ENCODE results near the gene SYNPR.

SYNPR gene

GRCh38 chr3:63429905-63430304 lies 151.8 kb downstream of the SYNPR start:
- Histone ChIP-seq H3K27ac (ENCODE audit: low read length) (no peak overlapping the region), H3F3A (ENCODE audit: insufficient read depth, low read length) (no peaks in the 10 kb centered on the region), H3K4me1 (ENCODE audit: low read length) (no peaks in the 10 kb centered on the region), H4K20me1 (ENCODE audit: insufficient read depth, low read length) (no peaks in the 10 kb centered on the region), H3K4me2 (ENCODE audit: low read depth, low read length) (no peak overlapping the region), H3K9ac (ENCODE audit: low read length) (no peak overlapping the region), H3K27me3 (replicated peaks; ENCODE audit: insufficient read depth, low read length) (no peaks in the 10 kb centered on the region), H3K79me2 (ENCODE audit: low read length) (no peaks in the 10 kb centered on the region), H3K36me3 (replicated peaks; ENCODE audit: insufficient read depth, low read length) (no peaks in the 10 kb centered on the region), H3K4me3 (ENCODE audit: low read length) (no peak overlapping the region), H3K9me2 (replicated peaks; ENCODE audit: insufficient read depth, low read length) (no peaks in the 10 kb centered on the region), H2AFZ (ENCODE audit: low read length) (no peak overlapping the region), H3K9me3 (replicated peaks; ENCODE audit: insufficient read depth, low read length) (no peaks in the 10 kb centered on the region)
- DNase-seq, result no peak
- TF ChIP-seq EZH2phosphoT487 (IDR thresholded peaks at IDR 0.05; ENCODE audit: low read length) (no peak), CTCF (IDR thresholded peaks at IDR 0.05; ENCODE audit: low read length) (no peak), EZH2 (optimal IDR thresholded peaks at IDR 0.05; ENCODE audit: low read depth, low read length) (no peak)

GRCh38 chr3:63430875-63431274 lies 152.8 kb downstream of the SYNPR start:
- Histone ChIP-seq H3K4me2 (ENCODE audit: low read depth, low read length) (no peak overlapping the region), H3K36me3 (replicated peaks; ENCODE audit: insufficient read depth, low read length) (no peaks in the 10 kb centered on the region), H3K9me2 (replicated peaks; ENCODE audit: insufficient read depth, low read length) (no peaks in the 10 kb centered on the region), H3K79me2 (ENCODE audit: low read length) (no peaks in the 10 kb centered on the region), H4K20me1 (ENCODE audit: insufficient read depth, low read length) (no peaks in the 10 kb centered on the region), H3K9ac (ENCODE audit: low read length) (no peak overlapping the region), H3K4me1 (ENCODE audit: low read length) (no peaks in the 10 kb centered on the region), H3K27ac (ENCODE audit: low read length) (no peak overlapping the region), H3K4me3 (ENCODE audit: low read length) (no peak overlapping the region), H3K9me3 (replicated peaks; ENCODE audit: insufficient read depth, low read length) (no peaks in the 10 kb centered on the region), H3F3A (ENCODE audit: insufficient read depth, low read length) (no peaks in the 10 kb centered on the region), H2AFZ (ENCODE audit: low read length) (no peak overlapping the region), H3K27me3 (replicated peaks; ENCODE audit: insufficient read depth, low read length) (no peaks in the 10 kb centered on the region)
- no peak for DNase-seq
- no peak for TF ChIP-seq CTCF (IDR thresholded peaks at IDR 0.05; ENCODE audit: low read length)
- no peak for TF ChIP-seq EZH2 (optimal IDR thresholded peaks at IDR 0.05; ENCODE audit: low read depth, low read length)
- no peak for TF ChIP-seq EZH2phosphoT487 (IDR thresholded peaks at IDR 0.05; ENCODE audit: low read length)

- H3K4me2 ChIP-seq (ENCODE audit: low read depth, low read length), result no peak overlapping the region
- no peak for TF ChIP-seq EZH2phosphoT487 (IDR thresholded peaks at IDR 0.05; ENCODE audit: low read length)
- TF ChIP-seq CTCF (IDR thresholded peaks at IDR 0.05; ENCODE audit: low read length), result no peak
- no peak for TF ChIP-seq EZH2 (optimal IDR thresholded peaks at IDR 0.05; ENCODE audit: low read depth, low read length)
- no peaks in the 10 kb centered on the region for H3K36me3 ChIP-seq (replicated peaks; ENCODE audit: insufficient read depth, low read length)
- no peak for DNase-seq
- H4K20me1 ChIP-seq (ENCODE audit: insufficient read depth, low read length), result no peaks in the 10 kb centered on the region
- H3K9ac ChIP-seq (ENCODE audit: low read length), result no peak overlapping the region
- no peak overlapping the region for H2AFZ ChIP-seq (ENCODE audit: low read length)
- no peak overlapping the region for H3K27ac ChIP-seq (ENCODE audit: low read length)
- no peaks in the 10 kb centered on the region for H3K9me3 ChIP-seq (replicated peaks; ENCODE audit: insufficient read depth, low read length)
- H3F3A ChIP-seq (ENCODE audit: insufficient read depth, low read length), result no peaks in the 10 kb centered on the region
- H3K79me2 ChIP-seq (ENCODE audit: low read length), result no peaks in the 10 kb centered on the region
- no peaks in the 10 kb centered on the region for H3K4me1 ChIP-seq (ENCODE audit: low read length)
- no peaks in the 10 kb centered on the region for H3K27me3 ChIP-seq (replicated peaks; ENCODE audit: insufficient read depth, low read length)
- H3K9me2 ChIP-seq (replicated peaks; ENCODE audit: insufficient read depth, low read length), result no peaks in the 10 kb centered on the region
- H3K4me3 ChIP-seq (ENCODE audit: low read length), result no peak overlapping the region
Measured at GRCh38 chr3:63437858-63438257, 159.8 kb downstream of the SYNPR start.

All from MM.1S (cell line).